G401.6 (cell line): Measurements from ENCODE around the gene FAM219A.
"Not testable (repeated sequence)": the region's sequence is repeated elsewhere in the genome, so short reads cannot be mapped to it uniquely, and the experiment has no call there.

Experiments used
- FAIRE-seq: peaks from 2 replicates; lab custom pipeline; 2012; peaks lifted over from hg19 to GRCh38; lab: Jason Lieb, UNC

The FAM219A gene

DNA sequence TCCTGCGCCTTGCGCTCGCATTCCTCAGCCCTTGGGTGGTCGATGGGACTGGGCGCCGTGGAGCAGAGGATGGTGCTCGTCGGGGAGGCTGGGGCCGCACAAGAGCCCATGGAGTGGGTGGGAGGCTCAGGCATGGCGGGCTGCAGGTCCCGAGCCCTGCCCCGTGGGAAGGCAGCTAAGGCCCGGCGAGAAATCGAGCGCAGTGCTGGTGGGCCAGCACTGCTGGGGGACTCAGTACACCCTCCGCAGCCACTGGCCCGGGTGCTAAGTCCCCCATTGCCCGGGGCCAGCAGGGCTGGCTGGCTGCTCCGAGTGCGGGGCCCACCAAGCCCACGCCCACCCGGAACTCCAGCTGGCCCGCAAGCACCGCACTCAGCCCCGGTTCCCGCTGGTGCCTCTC lies 24.4 kb upstream of the FAM219A start:
- not testable (repeated sequence) for FAIRE-seq

DNA sequence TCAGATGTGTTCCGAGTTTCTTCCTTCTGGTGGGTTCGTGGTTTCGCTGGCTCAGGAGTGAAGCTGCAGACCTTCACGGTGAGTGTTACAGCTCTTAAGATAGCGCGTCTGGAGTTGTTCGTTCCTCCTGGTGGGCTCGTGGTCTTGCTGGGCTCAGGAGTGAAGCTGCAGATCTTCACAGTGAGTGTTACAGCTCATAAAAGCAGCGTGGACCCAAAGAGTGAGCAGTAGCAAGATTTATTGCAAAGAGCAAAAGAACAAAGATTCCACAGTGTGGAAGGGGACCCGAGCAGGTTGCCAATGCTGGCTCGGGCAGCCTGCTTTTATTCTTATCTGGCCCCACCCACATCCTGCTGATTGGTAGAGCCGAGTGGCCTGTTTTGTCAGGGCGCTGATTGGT lies 23.2 kb upstream of the FAM219A start:
- FAIRE-seq = not testable (repeated sequence)

DNA sequence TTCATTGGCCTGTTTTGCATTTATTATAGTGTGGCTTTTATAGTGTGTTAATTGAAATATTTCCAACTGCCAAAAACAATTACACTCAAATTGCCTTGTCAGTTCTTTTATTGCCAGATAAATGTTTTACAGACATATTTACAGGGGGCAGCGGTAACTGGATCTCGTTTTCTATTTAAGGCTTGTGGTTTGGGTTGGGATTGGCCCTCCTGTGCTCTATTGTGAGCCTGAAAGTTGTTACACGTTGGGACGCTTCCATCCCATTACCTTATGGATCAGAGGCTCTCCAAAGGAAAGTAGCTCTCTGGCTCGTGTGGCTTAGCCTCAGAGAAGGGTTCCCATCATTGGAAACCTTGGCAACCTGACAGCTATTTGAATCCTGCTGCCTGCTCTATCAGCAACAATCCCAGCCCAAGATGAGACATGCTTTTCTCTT lies 21.1 kb upstream of the FAM219A start:
- no peak for FAIRE-seq

DNA sequence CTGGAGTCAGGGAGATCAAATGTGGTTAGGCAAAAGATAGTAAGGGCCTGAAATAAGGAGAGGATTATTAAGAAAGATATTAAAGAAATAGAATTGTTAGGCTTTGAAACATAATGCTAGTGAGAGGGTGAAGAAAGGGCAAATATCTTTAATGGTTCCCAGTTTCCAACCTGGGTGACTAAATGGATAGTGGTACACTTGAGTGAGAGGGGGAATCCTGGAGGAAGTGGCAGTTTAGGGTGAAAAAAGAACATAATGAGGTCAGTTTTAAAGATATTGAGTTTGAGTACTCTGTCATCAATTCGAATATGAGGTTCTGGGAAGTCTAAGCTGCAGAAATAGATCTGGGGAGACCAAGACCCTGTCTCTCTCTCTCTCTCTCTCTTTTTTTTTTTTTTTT lies 19.2 kb upstream of the FAM219A start:
- FAIRE-seq = no peak

DNA sequence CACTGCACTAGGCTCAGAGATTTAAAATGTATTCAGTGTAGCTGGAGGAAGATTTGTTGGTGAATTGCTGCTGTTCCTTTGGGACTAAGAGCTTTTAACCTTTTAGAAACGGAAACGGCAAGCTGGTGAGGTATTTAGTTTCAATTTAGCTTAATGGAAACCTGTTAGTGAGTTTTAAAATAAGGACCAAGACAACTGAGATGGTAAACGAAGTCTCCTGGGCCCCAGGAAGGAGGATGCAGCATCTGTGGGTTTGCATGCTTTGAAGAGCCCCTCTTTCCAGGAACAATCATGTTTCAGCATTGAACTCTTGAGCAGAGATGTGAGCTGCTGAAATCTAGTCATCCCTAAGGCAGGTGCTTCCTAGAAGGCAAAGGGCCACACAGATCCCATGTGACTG lies 16.7 kb upstream of the FAM219A start:
- no peak for FAIRE-seq

DNA sequence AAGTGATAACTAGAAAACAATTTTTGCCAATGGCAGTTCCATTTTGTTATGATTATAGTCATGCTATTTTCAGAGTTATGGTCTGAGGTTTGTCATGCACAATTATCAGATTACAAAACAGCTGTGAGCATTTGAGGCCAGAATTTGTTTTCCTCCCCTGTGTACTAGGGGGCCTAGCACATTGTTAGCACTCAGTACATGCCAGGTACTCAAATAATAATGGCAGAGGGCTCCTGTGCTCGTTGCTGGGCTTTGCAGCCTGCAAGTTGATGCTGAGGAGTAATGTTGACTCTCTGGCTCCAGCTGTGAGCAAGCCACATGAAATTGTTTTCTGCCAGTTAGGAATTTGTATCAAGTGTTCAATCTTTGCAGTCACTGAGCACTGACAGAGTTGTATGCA lies 7.1 kb upstream of the FAM219A start:
- FAIRE-seq = no peak

DNA sequence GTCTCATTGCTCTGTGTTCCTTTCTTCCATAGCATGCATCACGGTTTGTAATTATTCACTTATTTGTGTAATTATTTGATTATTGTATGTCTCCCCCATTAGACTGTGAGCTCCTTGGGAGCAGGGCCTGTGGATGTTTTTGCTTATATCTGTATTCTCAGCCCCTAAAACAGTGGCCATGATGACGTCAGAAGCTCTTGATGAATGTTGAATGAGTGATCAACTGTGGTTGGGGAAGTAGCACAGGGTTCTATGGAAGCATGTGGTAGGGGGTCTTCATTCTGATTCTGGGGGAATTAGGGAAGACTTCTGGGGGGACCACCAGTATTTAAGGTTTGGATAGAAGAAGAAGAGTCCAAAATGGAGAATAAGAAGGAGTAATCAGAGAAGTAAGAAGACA lies 6.2 kb upstream of the FAM219A start:
- FAIRE-seq = no peak

DNA sequence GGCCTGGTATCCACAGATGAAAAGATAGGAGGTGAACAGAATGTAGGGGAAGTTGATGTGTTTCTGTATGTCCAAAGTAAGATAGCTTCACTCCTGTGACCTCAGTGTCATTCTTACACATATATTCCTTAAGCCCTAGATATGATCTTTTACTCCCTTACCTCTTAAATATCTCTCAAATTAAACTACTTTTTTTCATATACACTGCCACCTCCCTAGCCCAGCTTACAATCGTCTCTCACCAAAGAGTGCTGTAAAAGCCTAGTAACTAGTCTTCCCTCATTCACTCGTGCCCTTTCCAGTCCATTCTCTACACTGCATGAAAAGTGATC lies 5.5 kb upstream of the FAM219A start:
- FAIRE-seq = no peak

DNA sequence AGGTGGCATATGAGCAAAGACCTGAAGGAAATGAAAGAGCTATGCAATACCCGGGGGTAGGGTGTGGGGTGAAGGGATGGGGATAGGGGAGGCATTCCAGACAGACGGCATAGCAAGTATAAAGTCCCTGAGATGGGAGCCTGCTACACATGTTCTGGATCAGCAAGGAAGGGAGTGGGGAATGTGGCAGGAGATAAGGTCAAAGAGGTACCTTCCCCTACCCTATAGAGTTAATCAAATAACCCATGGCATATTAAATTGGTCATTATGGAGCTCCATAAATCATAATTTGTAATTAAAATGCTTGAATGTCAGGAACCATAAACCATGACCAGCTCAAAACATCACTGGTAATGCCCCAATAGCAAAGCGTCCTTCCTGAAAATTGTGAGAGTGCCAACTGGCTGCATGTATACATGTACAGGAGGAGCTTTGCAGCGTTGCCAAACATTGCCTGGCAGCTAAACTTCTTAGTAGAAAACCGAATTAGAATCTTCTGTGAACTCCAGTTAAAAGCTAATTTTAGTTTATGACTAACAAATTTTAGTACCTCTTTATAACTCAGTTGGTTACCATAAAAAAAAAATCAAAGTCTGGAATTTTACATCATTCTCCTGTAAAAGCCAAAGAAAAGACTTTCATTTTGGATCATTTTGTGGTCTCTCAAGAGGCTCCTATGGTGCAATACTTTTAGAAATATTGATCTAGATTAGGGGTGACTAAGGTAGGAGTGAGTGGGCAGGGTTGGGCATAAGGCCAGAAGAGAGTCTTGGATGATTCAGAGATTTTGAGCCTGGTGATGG lies 4.9 kb upstream of the FAM219A start:
- no peak for FAIRE-seq

DNA sequence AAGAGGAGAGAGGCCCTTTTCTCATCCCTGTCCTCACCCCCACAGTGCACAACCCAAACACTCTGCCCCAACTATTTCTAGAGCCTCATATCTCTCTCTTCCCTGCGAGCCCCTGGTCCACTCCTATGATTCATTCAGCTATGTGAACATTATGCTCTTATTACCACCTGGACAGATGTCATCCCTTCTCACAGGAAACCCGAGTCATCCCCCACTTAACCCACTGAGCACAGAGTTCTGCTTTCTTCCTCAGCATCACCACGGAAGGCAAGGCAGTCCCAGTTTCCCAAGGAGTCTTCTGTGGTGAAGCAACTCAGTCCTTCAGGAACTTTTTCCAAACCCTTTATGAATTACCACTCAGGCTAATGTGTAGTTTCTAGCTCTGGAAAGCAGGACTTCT lies 1.6 kb upstream of the FAM219A start:
- no peak for FAIRE-seq

DNA sequence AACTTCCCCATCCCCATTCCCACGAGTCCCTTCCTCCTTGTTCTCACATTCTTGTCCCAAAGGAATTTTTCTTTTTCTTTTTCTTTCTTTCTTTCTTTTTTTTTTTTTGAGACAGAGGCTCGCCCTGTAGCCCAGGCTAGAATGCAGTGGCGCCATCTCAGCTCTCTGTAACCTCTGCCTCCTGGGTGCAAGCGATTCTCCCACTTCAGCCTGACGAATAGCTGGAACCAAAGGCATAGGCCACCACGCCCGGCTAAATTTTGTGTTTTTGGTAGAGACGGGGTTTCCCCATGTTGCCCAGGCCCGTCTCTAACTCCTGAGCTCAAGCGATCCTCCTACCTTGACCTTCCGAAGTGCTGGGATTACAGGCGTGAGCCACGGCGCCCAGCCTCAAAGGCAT lies 986 bp upstream of the FAM219A start:
- no peak for FAIRE-seq

DNA sequence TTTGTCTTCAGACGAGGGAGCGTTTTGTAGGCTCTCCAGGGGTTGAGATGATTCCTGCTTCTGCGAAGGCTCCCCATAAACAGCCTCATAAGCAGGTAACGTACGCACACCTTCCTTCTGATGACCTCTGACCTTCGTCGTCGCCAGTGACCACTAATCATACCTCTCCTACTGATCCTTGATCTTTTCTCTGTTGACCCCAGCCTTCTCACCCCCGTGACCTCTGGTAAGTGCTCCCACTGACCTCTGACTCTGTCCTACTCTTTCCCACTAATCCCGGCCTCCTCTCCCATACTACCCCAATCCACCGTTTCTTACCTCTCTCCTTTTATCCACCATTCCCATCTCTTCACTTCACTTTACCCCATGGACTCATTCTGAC lies 580 bp upstream of the FAM219A start:
- no peak for FAIRE-seq

DNA sequence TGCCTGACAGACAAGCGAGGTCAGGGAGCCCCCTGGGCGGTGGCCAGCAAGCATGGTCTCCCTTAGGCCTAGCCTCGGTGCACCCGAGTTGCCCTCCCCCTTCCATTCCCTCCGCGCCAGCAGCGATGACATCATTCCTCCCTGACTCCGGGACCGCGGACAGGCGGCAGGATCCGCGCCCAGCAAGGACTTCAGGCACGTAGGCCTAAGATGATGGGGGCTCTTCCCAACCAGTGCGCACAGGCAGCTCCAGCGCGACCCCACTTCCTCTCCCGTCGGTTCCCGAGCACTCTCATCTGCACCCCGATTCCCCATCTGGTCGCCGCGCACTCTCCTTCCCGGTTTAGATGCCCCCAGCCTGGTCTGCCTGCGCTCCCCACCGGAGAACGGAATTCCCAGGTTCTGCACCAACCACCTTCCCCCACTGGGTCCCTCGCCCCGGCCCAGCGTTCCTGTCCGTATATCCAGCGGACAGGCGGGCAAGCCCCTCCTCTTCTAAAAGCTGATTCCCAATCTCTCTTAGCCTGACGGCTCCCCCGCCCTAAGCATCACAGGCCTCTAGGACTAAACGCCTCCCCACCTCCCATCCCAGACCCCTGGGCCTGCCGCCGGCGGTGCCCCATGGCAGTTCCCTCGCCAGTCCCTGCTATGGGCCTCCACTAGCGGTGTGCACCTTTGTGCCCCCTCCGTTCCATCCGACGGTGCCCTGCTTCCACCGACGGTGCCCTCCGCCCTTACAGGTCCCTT lies 931 bp downstream of the FAM219A start:
- no peak for FAIRE-seq

DNA sequence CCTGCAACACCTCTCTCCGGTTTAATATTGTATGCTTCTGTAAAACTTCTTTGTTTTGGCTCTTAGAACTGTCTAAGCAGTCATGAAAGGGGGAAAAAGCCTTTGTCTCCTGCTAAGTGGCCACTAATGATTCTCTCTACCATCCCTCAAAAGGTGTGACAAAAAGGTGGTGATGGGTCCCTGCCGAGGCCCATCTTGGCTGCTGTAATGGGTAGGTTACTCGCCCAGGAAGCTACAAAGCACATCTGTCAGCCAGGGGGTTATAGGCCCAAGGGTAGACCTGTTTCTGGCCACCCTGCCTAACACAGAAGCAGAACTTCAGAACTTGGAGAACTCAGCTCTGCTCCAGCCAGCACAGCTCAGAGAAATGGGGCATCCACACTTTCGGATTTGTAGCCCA lies 1.6 kb downstream of the FAM219A start:
- no peak for FAIRE-seq

DNA sequence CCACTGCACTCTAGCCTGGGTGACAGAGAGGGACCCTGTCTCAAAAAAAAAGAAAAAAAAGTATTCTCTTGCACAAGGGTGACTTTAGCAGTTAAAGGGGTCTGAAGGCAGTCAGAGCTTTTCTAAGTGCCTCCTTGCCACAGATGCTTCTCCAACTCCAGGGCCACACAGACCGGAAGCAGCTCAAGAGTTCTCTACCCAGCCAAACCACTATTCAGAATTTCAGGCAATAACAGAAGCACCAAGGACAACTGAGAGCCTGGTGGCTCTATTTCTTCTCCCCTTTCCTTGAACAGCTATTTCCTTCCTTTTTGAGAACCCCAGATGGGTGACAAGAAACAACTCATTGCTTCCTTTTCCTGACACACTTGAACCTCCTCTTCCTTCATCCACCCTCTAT lies 2.2 kb downstream of the FAM219A start:
- no peak for FAIRE-seq

DNA sequence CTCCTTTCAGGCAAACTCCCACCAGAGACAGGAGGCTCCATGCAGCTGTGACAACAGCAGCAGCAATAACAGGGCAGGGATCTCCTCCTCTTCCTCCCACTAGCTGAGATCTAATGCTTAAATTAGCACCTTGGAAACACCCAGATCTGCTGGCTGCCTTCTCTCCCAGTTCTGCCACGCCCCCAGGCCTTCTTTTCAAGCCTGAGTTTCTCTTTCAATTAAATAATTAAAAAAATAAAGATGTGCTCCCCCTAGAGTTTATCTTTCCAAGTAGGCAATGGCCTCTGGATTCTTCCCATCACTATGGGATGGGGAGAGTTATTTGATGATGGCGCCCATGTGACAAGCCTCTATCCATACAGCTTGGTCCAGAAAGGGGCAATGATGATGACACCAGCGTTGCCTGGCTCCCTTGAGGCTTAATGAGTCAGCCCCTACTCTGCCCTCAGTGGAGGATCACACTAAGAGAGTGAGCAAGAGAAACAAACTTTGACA lies 3.8 kb downstream of the FAM219A start:
- no peak for FAIRE-seq

DNA sequence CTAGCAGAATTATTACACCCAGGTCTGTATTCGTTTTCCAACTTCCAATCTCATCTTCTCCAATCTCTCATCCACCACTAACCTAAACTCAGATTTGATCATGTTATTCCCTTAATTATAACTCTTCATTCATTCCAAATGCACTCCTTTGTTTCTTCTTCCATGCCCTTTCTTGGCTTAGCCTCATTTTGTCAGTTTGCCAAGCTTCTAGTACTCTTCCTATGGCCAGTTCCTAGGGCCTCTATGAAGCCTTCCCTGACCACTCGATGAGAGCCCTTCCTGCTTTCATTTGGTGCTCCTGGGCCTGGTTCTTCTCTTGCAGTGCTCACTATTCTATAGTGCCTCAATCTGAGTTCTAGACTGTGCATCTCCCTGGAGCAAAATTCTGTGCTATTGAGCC lies 5.8 kb downstream of the FAM219A start:
- no peak for FAIRE-seq

DNA sequence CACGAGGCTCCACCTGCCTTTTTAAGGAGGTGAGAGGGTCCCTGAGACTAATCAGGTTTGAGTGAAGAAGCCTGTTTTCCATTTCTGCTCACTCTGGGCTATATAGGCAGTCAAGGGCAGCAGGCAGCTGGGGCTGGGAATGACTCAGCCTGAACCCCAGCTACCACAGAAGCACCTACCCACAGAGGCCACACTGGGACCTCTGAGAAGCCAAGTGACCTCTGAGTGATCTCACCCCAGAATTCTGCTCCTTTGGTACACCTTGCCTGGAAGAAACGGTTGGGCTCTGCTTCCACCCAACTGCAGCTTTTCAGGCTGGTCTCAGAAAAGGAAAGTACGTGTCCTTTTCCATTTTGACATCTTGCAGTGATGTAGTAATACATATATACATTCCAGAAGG lies 6.8 kb downstream of the FAM219A start:
- no peak for FAIRE-seq

DNA sequence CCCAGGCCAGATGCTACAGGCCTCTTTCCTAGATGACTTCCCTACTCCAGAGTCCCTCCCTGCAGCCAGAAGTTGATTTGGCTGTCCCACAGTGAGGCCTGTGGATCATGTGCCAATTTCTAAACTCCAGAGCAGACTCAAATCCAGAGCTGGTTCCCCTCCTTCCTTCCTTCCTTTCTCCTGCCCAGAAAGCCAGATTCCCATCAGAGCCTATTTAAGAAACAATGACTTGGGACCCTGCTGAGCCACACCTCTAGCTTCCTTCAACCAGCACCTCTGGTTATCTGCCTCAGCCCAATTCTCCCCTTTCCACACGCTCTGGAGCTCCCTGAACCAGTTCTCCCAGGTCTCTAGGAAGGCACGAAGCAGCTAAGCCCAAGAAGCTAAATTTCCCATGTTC lies 7.2 kb downstream of the FAM219A start:
- FAIRE-seq = no peak

DNA sequence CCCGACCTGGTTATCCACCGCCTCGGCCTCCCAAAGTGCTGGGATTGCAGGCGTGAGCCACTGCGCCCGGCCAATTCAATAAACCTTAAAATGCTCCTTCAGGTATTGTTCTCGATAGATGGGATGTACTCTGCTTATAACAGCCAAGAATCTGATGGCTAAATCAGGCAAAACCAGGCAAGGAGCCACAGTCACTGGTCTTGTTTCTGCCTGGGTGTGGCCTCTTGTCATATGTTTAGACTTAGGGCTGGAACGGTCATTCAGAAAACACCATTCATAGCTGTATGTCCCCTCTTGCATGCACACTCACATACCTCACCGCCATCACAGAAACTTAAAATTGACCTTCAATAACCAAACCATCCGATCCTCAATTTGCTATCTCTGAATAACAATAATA lies 7.7 kb downstream of the FAM219A start:
- no peak for FAIRE-seq

DNA sequence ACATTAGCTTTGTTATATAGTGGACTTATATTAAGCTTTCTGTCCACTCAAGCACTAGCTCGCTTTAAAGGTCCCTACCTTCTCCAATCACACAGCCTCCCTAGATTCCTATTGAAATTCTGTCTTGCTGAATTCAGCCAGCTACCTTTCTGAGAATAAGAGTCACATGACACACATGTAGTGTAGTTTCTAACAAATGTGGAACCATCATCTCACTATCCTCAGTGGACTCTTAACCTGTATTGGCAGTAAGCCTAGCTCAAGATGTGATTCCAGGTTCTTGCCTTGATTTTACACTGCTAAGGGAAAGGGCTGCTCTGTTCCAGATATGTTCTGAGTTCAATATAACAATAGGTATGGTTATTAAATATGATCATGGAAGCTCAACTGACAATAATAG lies 11.4 kb downstream of the FAM219A start:
- FAIRE-seq = no peak

DNA sequence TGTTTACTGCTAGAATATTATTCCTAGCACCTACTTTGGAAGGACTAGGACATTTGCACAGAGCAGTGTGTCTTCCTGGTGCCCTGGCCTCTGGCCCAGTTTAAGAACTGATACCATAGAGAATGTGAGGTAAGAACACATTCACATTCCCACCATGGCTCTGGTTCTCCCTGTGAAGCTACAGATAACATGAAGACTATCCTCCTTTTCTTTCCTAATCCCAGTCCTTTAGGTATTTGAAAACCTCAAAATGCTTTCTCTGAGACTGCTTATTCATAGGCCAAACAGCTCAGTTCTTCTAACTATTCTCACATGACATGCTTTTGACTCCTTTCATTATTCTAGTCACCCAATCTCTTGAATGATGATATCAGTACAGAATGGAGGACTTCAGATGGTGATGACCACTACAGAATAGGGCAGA lies 11.9 kb downstream of the FAM219A start:
- no peak for FAIRE-seq

DNA sequence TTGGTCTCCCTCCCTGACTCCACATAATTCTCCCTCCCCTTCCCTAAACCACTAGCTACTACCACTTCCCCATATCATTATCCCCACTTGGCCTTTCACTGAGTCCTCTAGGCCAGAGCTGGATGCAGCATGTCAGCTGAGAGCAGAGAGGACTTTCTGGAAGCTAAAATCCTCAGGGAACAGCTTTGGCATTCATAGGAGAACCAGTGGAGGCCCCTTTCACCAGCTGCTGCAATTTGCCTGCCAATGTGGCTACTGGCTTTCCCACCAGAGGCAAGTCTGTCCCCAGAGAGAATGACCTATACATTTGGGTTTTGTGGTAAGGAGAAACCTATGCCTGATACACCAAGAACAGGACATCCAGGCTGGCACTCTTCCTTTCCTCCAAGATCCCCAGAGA lies 14.4 kb downstream of the FAM219A start:
- no peak for FAIRE-seq

DNA sequence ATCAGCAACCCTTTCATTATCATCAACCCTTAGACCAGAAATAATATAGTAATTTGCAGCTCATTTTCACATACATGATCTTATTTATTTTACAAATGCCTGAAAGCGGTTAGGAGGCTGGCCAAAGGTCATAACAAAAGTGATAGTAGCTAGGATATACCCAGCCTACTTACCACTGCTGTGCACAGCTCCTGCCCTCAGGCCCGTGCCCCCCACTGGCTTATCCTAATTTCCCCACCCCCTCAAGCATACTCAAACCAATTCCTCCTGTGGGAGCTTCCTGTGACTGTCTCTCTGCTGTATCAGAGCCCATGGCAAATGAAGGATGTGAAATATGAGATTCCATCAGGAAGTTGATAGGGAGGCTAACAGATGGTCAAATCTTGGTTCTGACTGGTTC lies 14.8 kb downstream of the FAM219A start:
- FAIRE-seq = no peak
